GM06990 (cell line): Measurements from ENCODE around the gene CD33.

ENCODE experiments used
- DNase-seq: peaks from one replicate; pipeline ENCODE4 v3.0.0-alpha.2; 2011; ENCODE audit not compliant: insufficient read length; ENCODE audit errors: extremely low read depth
- H3K27me3 ChIP-seq: replicated peaks from 2 replicates; pipeline ENCODE4 v1.6.0; 2011; ENCODE audit warnings: low read length; ENCODE audit not compliant: control insufficient read depth, insufficient read depth
- H3K36me3 ChIP-seq: 2 replicates; pipeline ENCODE4 v1.5.1; 2011; ENCODE audit warnings: low read length; ENCODE audit not compliant: control insufficient read depth, insufficient read depth
- H3K4me3 ChIP-seq: replicated peaks from 2 replicates; pipeline ENCODE4 v1.5.1; 2011; ENCODE audit warnings: low read depth, mild to moderate bottlenecking, control low read depth, low read length
- CTCF ChIP-seq: IDR thresholded peaks from 2 replicates; pipeline ENCODE4 v1.5.1; 2011; ENCODE audit warnings: low read length, control low read depth, mild to moderate bottlenecking, inconsistent platforms; ENCODE audit not compliant: insufficient read depth, poor library complexity, severe bottlenecking

Gene CD33

DNA sequence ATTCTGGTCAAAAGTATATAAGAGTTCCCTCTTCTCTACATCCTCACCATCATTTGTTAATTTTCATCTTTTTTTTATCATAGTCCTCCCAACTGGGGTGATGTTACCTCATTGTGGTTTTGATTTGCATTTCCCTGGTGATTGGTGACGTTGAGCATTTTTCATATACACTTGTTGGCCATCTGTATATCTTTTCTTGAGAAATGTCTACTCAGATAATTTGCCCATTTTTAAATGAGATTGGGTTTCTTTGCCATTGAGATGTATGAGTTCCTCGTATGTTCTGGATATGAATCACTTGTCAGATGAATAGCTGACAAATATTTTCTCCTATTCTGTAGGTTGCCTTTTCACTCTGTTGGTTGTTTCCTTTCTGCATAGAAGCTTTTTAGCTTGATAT is 2.4 kb downstream of the CD33 start:
- Histone ChIP-seq H3K4me3 (no peak overlapping the region), H3K36me3 (no peaks in the 10 kb centered on the region), H3K27me3 (peaks cover 2% of the 10 kb centered on the region)
- DNase-seq = no peak
- no peak for TF ChIP-seq CTCF

GRCh38 chr19:51227966-51228365 is 3.1 kb downstream of the CD33 start:
- no peak for TF ChIP-seq CTCF

DNA sequence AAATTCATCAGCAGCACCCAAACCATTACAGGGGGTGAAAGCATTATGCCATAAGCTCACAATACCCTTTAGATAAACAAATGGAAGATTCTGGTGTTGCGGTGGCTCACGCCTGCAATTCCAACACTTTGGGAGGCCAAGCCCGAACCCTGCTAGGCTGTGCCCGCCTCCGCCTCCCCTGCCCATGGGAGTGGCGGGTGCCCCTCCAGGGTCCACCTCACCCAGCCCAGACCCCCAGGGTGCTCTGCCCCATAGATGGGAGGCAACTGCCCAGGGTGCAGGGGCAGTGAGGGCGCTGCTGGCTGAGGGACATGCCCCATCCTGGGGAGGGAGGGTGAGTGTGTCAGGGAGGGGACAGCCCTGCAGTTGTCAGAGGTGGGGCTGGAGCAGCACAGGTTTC is 16.0 kb downstream of the CD33 start:
- DNase-seq = no peak
- no peaks in the 10 kb centered on the region for H3K36me3 ChIP-seq
- peaks cover 2% of the 10 kb centered on the region; the same call in 1 of the 2 replicates for H3K27me3 ChIP-seq
- H3K4me3 ChIP-seq = no peak overlapping the region
- TF ChIP-seq CTCF = no peak

More at GRCh38 chr19:51227966-51228365, 3.1 kb downstream of the CD33 start:
- H3K36me3 ChIP-seq = no peaks in the 10 kb centered on the region
- DNase-seq = no peak
- H3K4me3 ChIP-seq = no peak overlapping the region
- peaks cover 2% of the 10 kb centered on the region for H3K27me3 ChIP-seq

GRCh38 chr19:51242881-51243630 is 18.2 kb downstream of the CD33 start:
- Histone ChIP-seq H3K4me3 (no peak overlapping the region), H3K36me3 (no peaks in the 10 kb centered on the region), H3K27me3 (peaks cover 2% of the 10 kb centered on the region; the same call in 1 of the 2 replicates)
- TF ChIP-seq CTCF = no peak
- no peak for DNase-seq

GRCh38 chr19:51246164-51246552 is 21.3 kb downstream of the CD33 start:
- DNase-seq = no peak
- Histone ChIP-seq H3K27me3 (no peaks in the 10 kb centered on the region), H3K36me3 (no peaks in the 10 kb centered on the region), H3K4me3 (no peak overlapping the region)
- TF ChIP-seq CTCF = no peak
